Measurements from ENCODE around the gene AK3. TPM values are rescaled to one million over a fixed set of nuclear protein-coding genes. Genes with fewer than 3 reads are reported as not detected.

The AK3 gene
- total RNA-seq, 1 donor from 2014 or later: 73.6 TPM

DNA sequence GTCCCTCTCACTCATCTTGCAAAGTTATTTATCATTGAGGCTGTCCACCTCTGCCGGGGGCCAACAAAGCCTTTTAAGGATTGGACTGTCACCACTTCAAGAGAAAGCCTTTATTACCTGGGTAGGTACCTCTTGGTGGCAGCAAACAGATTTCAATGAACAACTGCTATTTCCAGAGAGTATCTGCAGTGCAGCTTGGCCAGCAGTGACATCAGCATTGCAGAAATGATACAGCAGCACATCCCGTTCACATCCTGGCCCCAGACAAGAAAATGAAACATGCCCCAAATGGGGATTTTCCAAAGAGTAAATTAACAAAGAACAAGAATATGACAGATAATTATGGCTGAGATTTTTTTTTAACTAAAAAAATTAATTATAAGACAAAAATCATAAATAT lies 72.4 kb downstream of the AK3 start:
- Mint-ChIP-seq H3K27ac (no peak overlapping the region), H3K36me3 (ENCODE audit: insufficient read depth) (no peaks in the 10 kb centered on the region), H3K4me3 (ENCODE audit: low read depth) (no peak overlapping the region), H3K9me3 (ENCODE audit: low read depth) (no peaks in the 10 kb centered on the region), H3K27me3 (no peaks in the 10 kb centered on the region), H3K4me1 (ENCODE audit: low read depth) (peaks cover 32% of the 10 kb centered on the region)
- DNase-seq (ENCODE audit: low spot score, unreplicated experiment): no peak
- TF ChIP-seq, protein P1, sequence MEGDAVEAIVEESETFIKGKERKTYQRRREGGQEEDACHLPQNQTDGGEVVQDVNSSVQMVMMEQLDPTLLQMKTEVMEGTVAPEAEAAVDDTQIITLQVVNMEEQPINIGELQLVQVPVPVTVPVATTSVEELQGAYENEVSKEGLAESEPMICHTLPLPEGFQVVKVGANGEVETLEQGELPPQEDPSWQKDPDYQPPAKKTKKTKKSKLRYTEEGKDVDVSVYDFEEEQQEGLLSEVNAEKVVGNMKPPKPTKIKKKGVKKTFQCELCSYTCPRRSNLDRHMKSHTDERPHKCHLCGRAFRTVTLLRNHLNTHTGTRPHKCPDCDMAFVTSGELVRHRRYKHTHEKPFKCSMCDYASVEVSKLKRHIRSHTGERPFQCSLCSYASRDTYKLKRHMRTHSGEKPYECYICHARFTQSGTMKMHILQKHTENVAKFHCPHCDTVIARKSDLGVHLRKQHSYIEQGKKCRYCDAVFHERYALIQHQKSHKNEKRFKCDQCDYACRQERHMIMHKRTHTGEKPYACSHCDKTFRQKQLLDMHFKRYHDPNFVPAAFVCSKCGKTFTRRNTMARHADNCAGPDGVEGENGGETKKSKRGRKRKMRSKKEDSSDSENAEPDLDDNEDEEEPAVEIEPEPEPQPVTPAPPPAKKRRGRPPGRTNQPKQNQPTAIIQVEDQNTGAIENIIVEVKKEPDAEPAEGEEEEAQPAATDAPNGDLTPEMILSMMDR (IDR thresholded peaks at IDR 0.05; ENCODE audit: unreplicated experiment): no peak

DNA sequence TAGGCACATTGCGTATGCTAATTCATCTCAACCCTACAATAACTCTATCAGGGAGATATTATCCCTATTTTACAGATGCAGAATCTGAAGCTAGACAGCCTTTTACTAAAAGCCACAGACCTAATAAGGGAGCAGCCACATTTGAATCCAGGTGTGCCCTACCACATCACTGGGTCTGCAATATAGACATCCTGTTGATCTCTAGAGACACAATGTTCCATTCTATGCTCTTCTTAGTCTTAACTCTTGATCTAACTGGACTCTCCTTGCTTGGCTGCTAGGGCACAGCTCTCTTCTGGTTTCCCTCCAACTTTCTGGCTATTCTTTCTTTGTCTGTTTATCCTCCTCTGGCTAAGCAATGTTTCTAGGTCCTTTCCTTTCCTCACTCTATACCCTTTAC lies 73.3 kb downstream of the AK3 start:
- Mint-ChIP-seq H3K36me3 (ENCODE audit: insufficient read depth) (no peaks in the 10 kb centered on the region), H3K4me3 (ENCODE audit: low read depth) (no peak overlapping the region), H3K4me1 (ENCODE audit: low read depth) (peaks cover 41% of the 10 kb centered on the region), H3K9me3 (ENCODE audit: low read depth) (no peaks in the 10 kb centered on the region), H3K27ac (no peak overlapping the region), H3K27me3 (no peaks in the 10 kb centered on the region)
- DNase-seq (ENCODE audit: low spot score, unreplicated experiment): no peak
- TF ChIP-seq, protein P1 (IDR thresholded peaks at IDR 0.05; ENCODE audit: unreplicated experiment): no peak

DNA sequence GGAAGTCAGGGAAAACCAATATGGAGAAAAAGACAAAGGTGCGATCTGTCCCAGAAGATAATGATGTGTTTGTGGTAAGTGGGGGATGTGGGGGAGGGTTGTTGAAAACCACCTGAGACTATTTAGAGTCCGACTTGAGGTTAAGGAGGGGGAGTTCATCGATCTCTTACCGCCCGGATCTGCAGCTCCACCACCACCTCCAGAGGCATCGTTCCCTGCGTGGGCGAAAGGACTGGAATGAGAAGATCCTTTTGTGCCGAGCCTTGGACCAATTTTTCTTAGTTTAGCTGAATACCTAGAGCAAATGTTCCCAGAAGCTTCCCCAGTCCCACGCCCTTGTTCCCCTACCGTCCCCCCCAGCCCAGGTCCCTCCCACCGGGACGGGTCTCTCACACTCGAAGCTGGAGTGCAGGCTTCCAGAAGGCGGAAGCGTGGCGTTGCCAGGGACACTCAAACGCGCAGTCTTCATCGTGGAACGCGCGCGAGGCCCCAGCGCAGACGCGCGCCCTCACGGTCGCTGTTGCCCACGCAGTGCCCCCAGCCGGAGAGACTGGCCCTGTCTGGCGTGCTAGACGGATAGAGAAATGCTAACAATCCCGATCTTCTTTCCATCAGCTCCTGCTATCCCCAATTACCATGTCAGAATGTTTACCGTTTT lies 74.8 kb downstream of the AK3 start, which contains the start of gene SPATA6L:
TSS of gene SPATA6L (minus strand) at position 439 of the 658 bp plus-strand sequence. CDS start at position 209, 230 bp downstream.
- H3K4me3 Mint-ChIP-seq (ENCODE audit: low read depth): peak within 1 kb of the TSS; percentile 76
- peaks cover 1% of the 10 kb centered on the region for H3K36me3 Mint-ChIP-seq (ENCODE audit: insufficient read depth)
- H3K9me3 Mint-ChIP-seq (ENCODE audit: low read depth): no peaks in the 10 kb centered on the region
- DNase-seq (ENCODE audit: low spot score, unreplicated experiment): peak; percentile 24
- no peaks in the 10 kb centered on the region for H3K27me3 Mint-ChIP-seq
- TF ChIP-seq, protein P1 (IDR thresholded peaks at IDR 0.05; ENCODE audit: unreplicated experiment): no peak
- H3K27ac Mint-ChIP-seq: peak within 1 kb of the TSS; percentile 95
- H3K4me1 Mint-ChIP-seq (ENCODE audit: low read depth): peaks cover 49% of the 10 kb centered on the region

DNA sequence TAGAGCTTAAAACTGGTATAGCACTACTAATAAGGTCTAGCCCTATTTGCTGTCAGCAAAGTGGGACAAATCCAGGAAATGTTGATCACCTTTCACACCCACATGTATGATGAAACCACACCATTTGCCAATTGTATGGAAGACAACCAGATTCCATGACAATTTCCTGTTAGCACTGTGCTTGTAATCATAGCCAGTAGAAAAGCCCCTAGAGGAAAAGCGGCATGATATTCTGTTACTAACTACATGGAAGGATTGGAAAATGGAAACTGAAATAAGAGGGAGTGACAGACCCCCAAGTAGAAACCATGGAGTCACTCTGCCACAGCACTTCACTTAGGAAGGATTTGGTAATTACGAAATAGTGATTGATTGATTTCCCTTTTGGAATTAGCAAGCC lies 75.6 kb downstream of the AK3 start:
- H3K27ac Mint-ChIP-seq: peak overlapping the region; percentile 95
- H3K36me3 Mint-ChIP-seq (ENCODE audit: insufficient read depth): peaks cover 1% of the 10 kb centered on the region
- DNase-seq (ENCODE audit: low spot score, unreplicated experiment): no peak
- no peaks in the 10 kb centered on the region for H3K27me3 Mint-ChIP-seq
- H3K4me3 Mint-ChIP-seq (ENCODE audit: low read depth): peak overlapping the region; percentile 76
- H3K9me3 Mint-ChIP-seq (ENCODE audit: low read depth): no peaks in the 10 kb centered on the region
- TF ChIP-seq, protein P1 (IDR thresholded peaks at IDR 0.05; ENCODE audit: unreplicated experiment): no peak
- H3K4me1 Mint-ChIP-seq (ENCODE audit: low read depth): peaks cover 49% of the 10 kb centered on the region

DNA sequence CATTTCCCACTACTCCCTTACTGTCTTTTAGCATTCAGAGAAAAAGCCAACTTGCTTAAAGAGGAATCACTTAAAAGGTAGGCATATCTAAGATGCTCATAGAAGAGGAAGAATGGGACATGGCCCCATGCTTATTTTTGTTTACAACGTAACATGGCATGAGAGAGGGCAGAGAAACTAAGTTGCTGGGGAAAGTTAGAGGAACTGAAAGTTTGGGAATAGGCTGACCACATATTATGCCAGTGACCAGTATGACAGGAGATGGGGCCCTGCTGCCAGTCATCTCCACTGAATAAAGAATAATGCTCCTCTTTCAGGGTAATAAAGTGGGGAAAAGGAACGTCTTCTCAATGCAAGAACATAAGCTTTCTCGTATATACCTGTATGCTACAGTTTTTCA lies 77.0 kb downstream of the AK3 start:
- Mint-ChIP-seq H3K27me3 (no peaks in the 10 kb centered on the region), H3K36me3 (ENCODE audit: insufficient read depth) (peaks cover 4% of the 10 kb centered on the region), H3K27ac (peak overlapping the region; percentile 53), H3K9me3 (ENCODE audit: low read depth) (peaks cover 3% of the 10 kb centered on the region), H3K4me1 (ENCODE audit: low read depth) (peaks cover 53% of the 10 kb centered on the region), H3K4me3 (ENCODE audit: low read depth) (peak overlapping the region; percentile 76)
- TF ChIP-seq, protein P1 (IDR thresholded peaks at IDR 0.05; ENCODE audit: unreplicated experiment): no peak
- DNase-seq (ENCODE audit: low spot score, unreplicated experiment): no peak

All from progenitor cell of endocrine pancreas (in vitro differentiated cells).